Coronary artery (tissue), 2 donors: ENCODE results near the gene OR10G2.

ENCODE experiments used
- DNase-seq: peaks from one replicate; pipeline ENCODE4 v3.0.0-alpha.2; 2017; ENCODE audit warnings: low spot score
- H3K27ac ChIP-seq, 2 donors: fragments of 200-600 bp; sonication (generic); one replicate each; pipeline ENCODE4 v1.5.1; 2016 to 2019
- H3K4me3 ChIP-seq: fragments of 200-600 bp; sonication (generic); 2 replicates; pipeline ENCODE4 v1.5.1; 2016; ENCODE audit warnings: mild to moderate bottlenecking, moderate library complexity
- CTCF ChIP-seq: fragments of 200-600 bp; sonication (generic); IDR thresholded peaks from one replicate; pipeline ENCODE4 v1.5.1; 2019; ENCODE audit warnings: antibody characterized with exemption

Gene OR10G2

GRCh38 chr14:21634840-21635239 lies at the start of gene OR10G2:
TSS of gene OR10G2 (minus strand) at chr14:21634940. CDS start at chr14:21634842, 98 bp downstream.
- no peak for DNase-seq
- TF ChIP-seq CTCF: no peak
- Histone ChIP-seq H3K27ac (no peak within 1 kb of the TSS), H3K4me3 (no peak within 1 kb of the TSS)

- H3K4me3 ChIP-seq: no peak overlapping the region
- no peak for DNase-seq
- TF ChIP-seq CTCF: no peak
- H3K27ac ChIP-seq: no peak overlapping the region
Measured at GRCh38 chr14:21680072-21680471, 45.3 kb upstream of the OR10G2 start.

- Histone ChIP-seq H3K27ac (no peak overlapping the region), H3K4me3 (no peak overlapping the region)
- DNase-seq: no peak
- TF ChIP-seq CTCF: no peak
Measured at GRCh38 chr14:21675566-21675965, 40.8 kb upstream of the OR10G2 start.

- H3K27ac ChIP-seq: no peak within 1 kb of the TSS
Measured at GRCh38 chr14:21673718-21674117, 39.0 kb upstream of the OR10G2 start, which contains the start of gene OR4E1. TSS of gene OR4E1 (minus strand) at chr14:21673818. CDS start at chr14:21670935, 2,883 bp downstream.

GRCh38 chr14:21672116-21672515 lies 37.4 kb upstream of the OR10G2 start:
- TF ChIP-seq CTCF: no peak
- Histone ChIP-seq H3K27ac (no peak overlapping the region), H3K4me3 (no peak overlapping the region)
- no peak for DNase-seq

More at GRCh38 chr14:21673718-21674117, 39.0 kb upstream of the OR10G2 start, which contains the start of gene OR4E1:
- H3K4me3 ChIP-seq: no peak within 1 kb of the TSS
- no peak for DNase-seq
- TF ChIP-seq CTCF: no peak

GRCh38 chr14:21671371-21671770 lies 36.6 kb upstream of the OR10G2 start:
- Histone ChIP-seq H3K4me3 (no peak overlapping the region), H3K27ac (no peak overlapping the region)
- TF ChIP-seq CTCF: no peak
- no peak for DNase-seq

GRCh38 chr14:21669284-21669683 lies 34.5 kb upstream of the OR10G2 start:
- Histone ChIP-seq H3K4me3 (no peak overlapping the region), H3K27ac (no peak overlapping the region)
- DNase-seq: no peak
- TF ChIP-seq CTCF: no peak
